Naive thymus-derived CD8-positive, alpha-beta T cell (primary cell): ENCODE results near the gene SLC9B2. TPM values are rescaled to one million over a fixed set of nuclear protein-coding genes. Genes with fewer than 3 reads are reported as not detected.

Experiments
- ATAC-seq, 2 donors: fragments of 150-1000 bp; cut with Tn5 transposase in 1 of 2; sonication (Bioruptor Pico), chemical (Tn5 transposase) in 1 of 2; 1 replicate in 1 of 2; 2 replicates in 1 of 2; pipeline ENCODE4 v1.10.0; 2021; ENCODE audit warnings: mild to moderate bottlenecking in 2 of 2, moderate library complexity in 2 of 2
- POLR2A ChIA-PET: fragments of 350-600 bp; sonication (Branson Sonifier 250); formaldehyde crosslinking; loops from one replicate; lab custom pipeline; 2021; ENCODE audit warnings: antibody characterized with exemption; lab: Charles Lee
- DNase-seq, 10 donors: peaks; one replicate each; pipeline versions ENCODE4 v3.0.0 to v3.0.0-alpha.2; 2020 to 2022
- H3K27ac Mint-ChIP-seq, 10 donors: one replicate each; pipeline ENCODE4 v1.8.0; 2020 to 2022; ENCODE audit warnings: mild to moderate bottlenecking in 10 of 10, mixed read lengths in 10 of 10, moderate library complexity in 4 of 10, inconsistent platforms in 1 of 10
- H3K27me3 Mint-ChIP-seq, 5 donors: one replicate each; pipeline ENCODE4 v1.8.0; 2021 to 2022; ENCODE audit warnings: mixed read lengths in 5 of 5
- H3K36me3 Mint-ChIP-seq, 3 donors: one replicate each; pipeline ENCODE4 v1.8.0; 2020 to 2022; ENCODE audit warnings: mixed read lengths in 3 of 3, mild to moderate bottlenecking in 2 of 3, inconsistent platforms in 1 of 3
- H3K4me1 Mint-ChIP-seq, 4 donors: one replicate each; pipeline ENCODE4 v1.8.0; 2021 to 2022; ENCODE audit warnings: mixed read lengths in 4 of 4
- H3K4me3 Mint-ChIP-seq, 10 donors: one replicate each; pipeline ENCODE4 v1.8.0; 2020 to 2022; ENCODE audit warnings: mild to moderate bottlenecking in 10 of 10, mixed read lengths in 10 of 10, moderate library complexity in 6 of 10, inconsistent platforms in 1 of 10
- H3K9me3 Mint-ChIP-seq, 9 donors: one replicate each; pipeline ENCODE4 v1.8.0; 2020 to 2022; ENCODE audit warnings: mixed read lengths in 9 of 9, mild to moderate bottlenecking in 3 of 9, inconsistent platforms in 1 of 9, moderate library complexity in 1 of 9
- polyA plus RNA-seq, 3 donors: library from polyadenylated mRNA; unstranded; fragments of 300-500 nt; fragmentation: Illumina TruSeq; gene quantifications; one replicate each; pipeline ENCODE4 v1.2.3, GENCODE V29; 2021
- total RNA-seq, 8 experiments: library from RNA in 2 of 8; stranded (reverse) in 2 of 8; gene quantifications; one replicate each; pipeline ENCODE4 v1.2.3 and lab custom pipeline; 2021 to 2026

The SLC9B2 gene
- total and polyA plus RNA-seq, 5 experiments from 2014 or later, result 13.8 to 24.9 (median 15.1) TPM

DNA sequence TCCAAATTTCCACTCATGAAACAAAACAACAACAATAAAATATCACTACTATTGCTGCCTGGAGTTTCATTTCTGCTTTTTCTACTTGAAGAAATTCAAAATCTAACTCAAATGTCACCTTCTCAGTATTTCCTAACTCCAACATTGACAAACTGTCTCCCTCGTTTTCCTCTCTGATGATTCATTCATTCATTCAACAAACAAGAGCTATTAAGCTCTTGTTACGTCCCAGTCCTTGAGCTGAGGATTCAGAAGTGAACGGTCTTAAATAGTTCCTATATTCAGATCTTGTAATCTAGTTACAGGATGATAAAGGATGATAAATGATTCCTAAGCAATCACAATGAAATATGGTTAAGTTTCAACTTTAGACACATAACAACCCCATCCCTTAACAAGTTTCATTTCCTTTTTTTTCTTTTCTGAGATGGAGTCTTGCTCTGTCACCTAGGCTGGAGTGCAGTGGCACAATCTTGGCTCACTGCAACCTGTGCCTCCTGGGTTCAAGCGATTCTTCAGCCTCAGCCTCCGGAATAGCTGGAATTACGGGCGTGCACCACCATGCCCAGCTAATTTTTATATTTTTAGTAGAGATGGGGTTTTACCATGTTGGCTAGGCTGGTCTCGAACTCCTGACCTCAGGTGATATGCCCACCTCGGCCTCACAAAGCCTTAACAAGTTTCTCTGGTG, 1.7 kb downstream of the SLC9B2 start:
- peak overlapping the region; percentile 85 to 99 (median 97) for H3K4me3 Mint-ChIP-seq
- DNase-seq (no peak), ATAC-seq (no peak)
- H3K27ac Mint-ChIP-seq, result peak overlapping the region in 6 of 10 donors; percentile 48 to 99 (median 96)
- H3K27me3 Mint-ChIP-seq, result no peaks in the 10 kb centered on the region
- H3K4me1 Mint-ChIP-seq, result peaks cover 18 to 54% (median 49%) of the 10 kb centered on the region in 4 donors
- POLR2A ChIA-PET, result interaction anchor here (0.8 to 2.0 kb wide), 3 partner anchors 24 to 206 kb away, joined by 3 to 10 read pairs (median 3); partner anchors contain the start of genes BDH2, CISD2 and SLC9B1
- no peaks in the 10 kb centered on the region for H3K9me3 Mint-ChIP-seq
- H3K36me3 Mint-ChIP-seq, result peaks cover 0 to 7% (median 0%) of the 10 kb centered on the region in 3 donors

GRCh38 chr4:103073792-103074438, 2.6 kb downstream of the SLC9B2 start:
- POLR2A ChIA-PET, result no interaction called here

DNA sequence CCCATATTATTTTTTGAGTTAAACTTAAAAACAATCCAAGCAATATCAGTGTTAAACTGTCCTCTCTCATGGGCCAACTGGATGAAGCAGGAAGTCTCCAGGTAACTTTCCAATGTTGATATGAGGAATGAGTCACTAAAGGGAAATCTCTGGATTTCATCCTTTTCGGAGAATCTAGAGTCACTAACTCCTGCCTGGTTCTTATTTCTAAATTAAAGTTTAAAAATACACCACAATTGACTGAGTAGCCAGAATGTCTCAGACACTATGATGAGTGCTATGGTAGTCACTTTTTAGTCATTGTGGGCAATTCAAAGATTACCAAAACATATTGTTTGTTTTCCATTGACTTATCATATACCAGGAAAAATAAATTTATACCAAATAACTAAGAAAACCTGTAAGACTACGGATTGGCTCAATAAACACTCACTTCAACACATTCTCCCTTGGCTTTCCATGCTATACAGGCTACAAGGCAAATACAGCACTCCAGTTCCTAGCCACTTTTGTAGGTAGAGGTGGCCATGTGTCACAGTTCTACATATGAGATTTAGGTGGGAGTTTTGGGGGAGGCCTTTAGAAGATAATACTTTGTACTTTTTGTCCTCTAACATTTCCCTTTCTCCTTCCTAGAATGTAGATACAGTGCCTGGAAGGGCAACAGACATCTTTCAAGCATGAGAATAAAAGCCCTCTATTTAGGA, 8.6 kb downstream of the SLC9B2 start:
- ATAC-seq (no peak), DNase-seq (no peak)
- Mint-ChIP-seq H3K9me3 (no peaks in the 10 kb centered on the region), H3K27ac (no peak overlapping the region), H3K4me3 (no peak overlapping the region), H3K36me3 (peaks cover 0 to 37% (median 18%) of the 10 kb centered on the region in 3 donors), H3K27me3 (no peaks in the 10 kb centered on the region), H3K4me1 (peaks cover 7 to 18% (median 11%) of the 10 kb centered on the region in 4 donors)
- POLR2A ChIA-PET, result no interaction called here

More at GRCh38 chr4:103073792-103074438, 2.6 kb downstream of the SLC9B2 start:
- Mint-ChIP-seq H3K27ac (peak overlapping the region in 3 of 10 donors; percentile 6 to 68 (median 22)), H3K27me3 (no peaks in the 10 kb centered on the region), H3K4me1 (peaks cover 16 to 50% (median 45%) of the 10 kb centered on the region in 4 donors), H3K9me3 (no peaks in the 10 kb centered on the region), H3K4me3 (peak overlapping the region in 7 of 10 donors; percentile 24 to 98 (median 61)), H3K36me3 (peaks cover 0 to 7% (median 2%) of the 10 kb centered on the region in 3 donors)
- ATAC-seq (no peak), DNase-seq (no peak)

- POLR2A ChIA-PET, result interaction anchor here (0.6 kb wide), 1 partner anchor 34 kb away, joined by 3 read pairs; no protein-coding TSS in a partner anchor
- DNase-seq (no peak), ATAC-seq (no peak)
- H3K27me3 Mint-ChIP-seq, result no peaks in the 10 kb centered on the region
- H3K4me1 Mint-ChIP-seq, result peaks cover 0 to 2% (median 0%) of the 10 kb centered on the region in 4 donors
- peaks cover 0 to 2% (median 0%) of the 10 kb centered on the region in 9 donors for H3K9me3 Mint-ChIP-seq
- no peak overlapping the region for H3K27ac Mint-ChIP-seq
- peaks cover 0 to 35% (median 24%) of the 10 kb centered on the region in 3 donors for H3K36me3 Mint-ChIP-seq
- H3K4me3 Mint-ChIP-seq, result no peak overlapping the region
Measured at GRCh38 chr4:103060453-103061148, 16.0 kb downstream of the SLC9B2 start.

DNA sequence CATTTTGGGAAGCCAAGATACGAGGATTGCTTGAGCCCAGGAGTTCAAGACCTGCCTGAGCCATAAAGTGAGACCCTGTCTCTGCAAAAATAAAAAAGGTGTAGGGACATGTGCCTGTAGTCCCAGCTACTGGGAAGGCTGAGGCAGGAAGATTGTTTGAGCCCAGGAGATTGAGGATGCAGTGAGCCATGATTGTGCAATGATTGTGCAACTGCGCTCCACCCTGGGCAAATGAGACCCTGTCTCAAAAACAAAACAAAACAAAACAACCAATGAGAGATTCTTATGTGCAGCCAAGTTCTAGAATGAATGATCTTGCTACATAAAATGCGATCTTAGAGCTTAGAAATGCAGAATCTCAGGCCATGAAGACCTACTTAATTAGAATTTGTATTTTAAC, 22.5 kb downstream of the SLC9B2 start:
- H3K4me3 Mint-ChIP-seq, result no peak overlapping the region
- ATAC-seq, result no peak

GRCh38 chr4:103052779-103053178, 23.8 kb downstream of the SLC9B2 start:
- H3K36me3 Mint-ChIP-seq, result peaks cover 0 to 29% (median 19%) of the 10 kb centered on the region in 3 donors
- no peaks in the 10 kb centered on the region for H3K9me3 Mint-ChIP-seq
- ATAC-seq (no peak), DNase-seq (no peak)
- POLR2A ChIA-PET, result no interaction called here
- H3K27ac Mint-ChIP-seq, result no peak overlapping the region
- H3K4me3 Mint-ChIP-seq, result no peak overlapping the region
- peaks cover 0 to 2% (median 0%) of the 10 kb centered on the region in 4 donors for H3K4me1 Mint-ChIP-seq
- no peaks in the 10 kb centered on the region for H3K27me3 Mint-ChIP-seq

More for the DNA sequence above, 22.5 kb downstream of the SLC9B2 start:
- peaks cover 0 to 22% (median 13%) of the 10 kb centered on the region in 3 donors for H3K36me3 Mint-ChIP-seq
- no peaks in the 10 kb centered on the region for H3K27me3 Mint-ChIP-seq
- peaks cover 0 to 2% (median 0%) of the 10 kb centered on the region in 4 donors for H3K4me1 Mint-ChIP-seq
- no peak overlapping the region for H3K27ac Mint-ChIP-seq
- no peak for DNase-seq
- H3K9me3 Mint-ChIP-seq, result no peaks in the 10 kb centered on the region
- POLR2A ChIA-PET, result no interaction called here

DNA sequence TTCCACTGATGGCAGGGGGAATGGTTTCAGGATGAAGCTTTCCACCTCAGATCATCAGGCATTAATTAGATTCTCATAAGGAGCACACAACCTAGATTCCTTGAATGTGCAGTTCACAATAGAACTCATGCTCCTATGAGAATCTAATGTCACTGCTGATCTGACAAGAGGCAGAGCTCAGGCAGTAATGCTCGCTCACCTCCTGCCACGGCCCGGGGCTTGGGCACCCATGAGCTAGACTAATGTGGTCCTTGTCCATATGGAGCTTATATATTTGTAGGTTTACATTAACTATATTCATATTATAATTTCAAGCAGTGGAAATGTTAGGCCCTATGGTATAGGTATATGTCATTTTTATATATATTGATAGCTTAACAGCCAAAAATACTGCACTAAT, 24.4 kb downstream of the SLC9B2 start:
- ATAC-seq, result no peak
- Mint-ChIP-seq H3K4me1 (peaks cover 0 to 2% (median 0%) of the 10 kb centered on the region in 4 donors), H3K4me3 (no peak overlapping the region), H3K27ac (no peak overlapping the region), H3K9me3 (no peaks in the 10 kb centered on the region), H3K36me3 (peaks cover 0 to 33% (median 21%) of the 10 kb centered on the region in 3 donors), H3K27me3 (no peaks in the 10 kb centered on the region)
- POLR2A ChIA-PET, result no interaction called here
- DNase-seq, result no peak

DNA sequence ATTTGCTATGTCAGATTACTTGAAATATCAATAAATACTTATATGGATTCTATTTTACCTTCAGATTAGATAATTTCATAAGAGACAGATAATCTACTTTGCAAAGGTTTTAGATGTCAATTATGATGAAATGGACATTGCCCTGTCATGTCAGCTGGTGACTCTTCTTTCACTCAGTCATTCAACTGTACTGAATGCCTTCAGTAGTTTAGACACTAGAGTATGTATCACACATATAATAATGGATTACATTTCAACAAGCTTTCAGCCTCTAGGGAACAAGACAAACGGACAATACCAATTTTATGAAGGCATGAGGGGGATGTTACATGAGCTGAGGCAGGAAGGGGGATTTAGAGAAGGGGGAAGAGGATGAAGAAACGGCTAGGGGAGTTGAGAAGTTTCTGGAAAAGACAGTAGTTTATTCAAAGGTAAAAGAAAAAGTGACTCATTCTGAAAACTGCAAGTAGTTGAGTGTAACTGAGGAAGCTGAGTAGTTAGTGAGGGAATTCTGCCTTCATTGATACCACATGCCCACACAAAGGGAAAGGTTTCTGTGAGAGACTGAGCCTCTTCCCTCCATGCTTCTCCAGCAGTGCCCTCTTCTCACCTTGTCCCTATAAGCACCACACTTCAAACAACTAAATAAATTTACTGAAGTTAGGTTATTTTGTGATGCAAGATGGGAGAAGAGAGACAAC, 25.7 kb downstream of the SLC9B2 start:
- DNase-seq, result no peak
- H3K9me3 Mint-ChIP-seq, result no peaks in the 10 kb centered on the region
- no peaks in the 10 kb centered on the region for H3K27me3 Mint-ChIP-seq
- H3K36me3 Mint-ChIP-seq, result peaks cover 6 to 38% (median 24%) of the 10 kb centered on the region in 3 donors
- no peak overlapping the region for H3K4me3 Mint-ChIP-seq
- ATAC-seq, result no peak
- POLR2A ChIA-PET, result no interaction called here
- peaks cover 0 to 4% (median 3%) of the 10 kb centered on the region in 4 donors for H3K4me1 Mint-ChIP-seq
- no peak overlapping the region for H3K27ac Mint-ChIP-seq

GRCh38 chr4:103046416-103047290, 29.9 kb downstream of the SLC9B2 start:
- no peaks in the 10 kb centered on the region for H3K27me3 Mint-ChIP-seq
- DNase-seq (peak in 9 of 10 donors; percentile 6 to 72 (median 45)), ATAC-seq (peak; percentile 100)
- no peak overlapping the region for H3K4me3 Mint-ChIP-seq
- POLR2A ChIA-PET, result no interaction called here
- H3K4me1 Mint-ChIP-seq, result peaks cover 0 to 4% (median 3%) of the 10 kb centered on the region in 4 donors
- H3K27ac Mint-ChIP-seq, result peak overlapping the region in 2 of 10 donors; percentile 7 to 16
- no peaks in the 10 kb centered on the region for H3K9me3 Mint-ChIP-seq
- H3K36me3 Mint-ChIP-seq, result peaks cover 6 to 64% (median 36%) of the 10 kb centered on the region in 3 donors

GRCh38 chr4:103044183-103044582, 32.4 kb downstream of the SLC9B2 start:
- ATAC-seq (no peak), DNase-seq (no peak)
- Mint-ChIP-seq H3K9me3 (no peaks in the 10 kb centered on the region), H3K4me1 (peaks cover 0 to 4% (median 3%) of the 10 kb centered on the region in 4 donors), H3K27me3 (no peaks in the 10 kb centered on the region), H3K36me3 (peaks cover 6 to 57% (median 34%) of the 10 kb centered on the region in 3 donors), H3K4me3 (no peak overlapping the region), H3K27ac (no peak overlapping the region)
- POLR2A ChIA-PET, result no interaction called here

GRCh38 chr4:103036169-103036568, 40.4 kb downstream of the SLC9B2 start:
- ATAC-seq (no peak), DNase-seq (no peak)
- POLR2A ChIA-PET, result no interaction called here
- Mint-ChIP-seq H3K27me3 (no peaks in the 10 kb centered on the region), H3K4me3 (no peak overlapping the region), H3K27ac (no peak overlapping the region), H3K36me3 (peaks cover 5 to 28% (median 21%) of the 10 kb centered on the region in 3 donors), H3K4me1 (peaks cover 0 to 2% (median 0%) of the 10 kb centered on the region in 4 donors), H3K9me3 (no peaks in the 10 kb centered on the region)
